SH-SY5Y (cell line): ENCODE measurements around the gene BMS1.

Experiments used
- GATA2 ChIP-seq: IDR thresholded peaks from 2 replicates; pipeline ENCODE4 v1.6.1; 2011; ENCODE audit warnings: mild to moderate bottlenecking, low read depth, low read length
- GATA3 ChIP-seq: IDR thresholded peaks from 2 replicates; pipeline ENCODE4 v1.6.1; 2011; ENCODE audit warnings: low read depth, mild to moderate bottlenecking, low read length, moderate library complexity

GRCh38 chr10:42879380-42880254, 97.0 kb downstream of the BMS1 start:
- TF ChIP-seq GATA2, result no peak
- TF ChIP-seq GATA3, result no peak
